CD4-positive, CD25-positive, alpha-beta regulatory T cell (primary cell): ENCODE results near the gene BTK. TPM values are rescaled to one million over a fixed set of nuclear protein-coding genes. Genes with fewer than 3 reads are reported as not detected.

Source experiments
- ATAC-seq, 2 donors: fragments of 150-1000 bp; cut with Tn5 transposase; one replicate each; pipeline ENCODE4 v1.10.0; 2021; ENCODE audit warnings: low read depth in 2 of 2, moderate number of reproducible peaks in 2 of 2, moderate library complexity in 1 of 2
- DNase-seq, 3 donors: peaks; one replicate each; pipeline versions ENCODE4 v3.0.0 to v3.0.0-alpha.2; 2012 to 2022; ENCODE audit warnings: mixed read lengths in 1 of 3
- H3K27ac ChIP-seq: one replicate; pipeline ENCODE4 v1.7.0; 2013; ENCODE audit warnings: mild to moderate bottlenecking, low read length; ENCODE audit not compliant: insufficient read depth, poor library complexity, severe bottlenecking
- H3K27me3 ChIP-seq: one replicate; pipeline ENCODE4 v1.7.0; 2013; ENCODE audit warnings: low read length; ENCODE audit not compliant: control insufficient read depth, insufficient read depth
- H3K36me3 ChIP-seq: one replicate; pipeline ENCODE4 v1.7.0; 2013; ENCODE audit warnings: mild to moderate bottlenecking, low read length, moderate library complexity; ENCODE audit not compliant: control insufficient read depth, insufficient read depth
- H3K4me1 ChIP-seq: 2 replicates; pipeline ENCODE4 v1.7.0; 2013; ENCODE audit warnings: mild to moderate bottlenecking, low read length; ENCODE audit not compliant: insufficient read depth, control insufficient read depth, poor library complexity, severe bottlenecking
- H3K4me3 ChIP-seq: one replicate; pipeline ENCODE4 v1.7.0; 2013; ENCODE audit warnings: low read depth, mild to moderate bottlenecking, low read length, moderate library complexity
- H3K9me3 ChIP-seq, 2 experiments: 1 replicate in 1 of 2; 2 replicates in 1 of 2; pipeline ENCODE4 v1.7.0; 2013; ENCODE audit warnings: low read length in 2 of 2, mild to moderate bottlenecking in 1 of 2, moderate library complexity in 1 of 2; ENCODE audit not compliant: control insufficient read depth in 2 of 2
- H3K27ac Mint-ChIP-seq, 3 donors: one replicate each; pipeline ENCODE4 v1.8.0; 2020 to 2022; ENCODE audit warnings: mild to moderate bottlenecking in 3 of 3, mixed read lengths in 3 of 3, moderate library complexity in 2 of 3
- H3K27me3 Mint-ChIP-seq: one replicate; pipeline ENCODE4 v1.8.0; 2022; ENCODE audit warnings: mild to moderate bottlenecking, mixed read lengths
- H3K36me3 Mint-ChIP-seq: one replicate; pipeline ENCODE4 v1.8.0; 2020; ENCODE audit warnings: mixed read lengths
- H3K4me1 Mint-ChIP-seq, 4 donors: one replicate each; pipeline ENCODE4 v1.8.0; 2020 to 2022; ENCODE audit warnings: mixed read lengths in 4 of 4, mild to moderate bottlenecking in 1 of 4
- H3K4me3 Mint-ChIP-seq, 4 donors: one replicate each; pipeline ENCODE4 v1.8.0; 2020 to 2022; ENCODE audit warnings: mild to moderate bottlenecking in 4 of 4, mixed read lengths in 4 of 4, moderate library complexity in 3 of 4
- H3K9me3 Mint-ChIP-seq, 7 donors: one replicate each; pipeline ENCODE4 v1.8.0; 2020 to 2022; ENCODE audit warnings: mixed read lengths in 7 of 7, mild to moderate bottlenecking in 3 of 7, moderate library complexity in 2 of 7
- polyA plus RNA-seq, 4 donors: library from polyadenylated mRNA; unstranded; fragments of 300-500 nt; fragmentation: Illumina TruSeq; gene quantifications; one replicate each; pipeline ENCODE4 v1.2.3, GENCODE V29; 2021
- total RNA-seq: library from RNA; stranded (reverse); gene quantifications from one replicate; pipeline ENCODE4 v1.2.3, GENCODE V29; 2022

Gene BTK
- total and polyA plus RNA-seq, 5 donors from 2014 or later, result 0.10 to 2.7 (median 0.18) TPM; not detected in 1

DNA sequence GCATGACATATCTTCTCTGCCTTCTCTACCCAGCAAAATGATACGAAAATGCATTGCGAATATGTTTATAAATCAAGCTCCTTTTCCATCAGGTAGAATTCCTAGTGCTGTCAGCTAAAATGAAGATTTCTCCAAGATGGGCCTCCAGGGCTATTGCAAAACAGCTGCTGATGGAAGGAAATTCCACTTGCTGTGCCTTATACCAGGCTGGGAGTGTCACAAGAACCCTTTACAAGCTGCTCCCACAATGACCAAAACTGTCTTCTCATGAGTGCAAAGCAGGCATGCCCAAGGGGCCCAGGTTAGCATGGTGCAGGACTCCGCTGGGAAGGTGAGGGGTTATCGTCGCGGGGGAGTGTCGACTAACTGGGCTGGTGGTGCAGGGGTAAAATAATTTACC is 30.7 kb upstream of the BTK start:
- H3K4me1 Mint-ChIP-seq, result peaks cover 7 to 58% (median 25%) of the 10 kb centered on the region in 4 donors

DNA sequence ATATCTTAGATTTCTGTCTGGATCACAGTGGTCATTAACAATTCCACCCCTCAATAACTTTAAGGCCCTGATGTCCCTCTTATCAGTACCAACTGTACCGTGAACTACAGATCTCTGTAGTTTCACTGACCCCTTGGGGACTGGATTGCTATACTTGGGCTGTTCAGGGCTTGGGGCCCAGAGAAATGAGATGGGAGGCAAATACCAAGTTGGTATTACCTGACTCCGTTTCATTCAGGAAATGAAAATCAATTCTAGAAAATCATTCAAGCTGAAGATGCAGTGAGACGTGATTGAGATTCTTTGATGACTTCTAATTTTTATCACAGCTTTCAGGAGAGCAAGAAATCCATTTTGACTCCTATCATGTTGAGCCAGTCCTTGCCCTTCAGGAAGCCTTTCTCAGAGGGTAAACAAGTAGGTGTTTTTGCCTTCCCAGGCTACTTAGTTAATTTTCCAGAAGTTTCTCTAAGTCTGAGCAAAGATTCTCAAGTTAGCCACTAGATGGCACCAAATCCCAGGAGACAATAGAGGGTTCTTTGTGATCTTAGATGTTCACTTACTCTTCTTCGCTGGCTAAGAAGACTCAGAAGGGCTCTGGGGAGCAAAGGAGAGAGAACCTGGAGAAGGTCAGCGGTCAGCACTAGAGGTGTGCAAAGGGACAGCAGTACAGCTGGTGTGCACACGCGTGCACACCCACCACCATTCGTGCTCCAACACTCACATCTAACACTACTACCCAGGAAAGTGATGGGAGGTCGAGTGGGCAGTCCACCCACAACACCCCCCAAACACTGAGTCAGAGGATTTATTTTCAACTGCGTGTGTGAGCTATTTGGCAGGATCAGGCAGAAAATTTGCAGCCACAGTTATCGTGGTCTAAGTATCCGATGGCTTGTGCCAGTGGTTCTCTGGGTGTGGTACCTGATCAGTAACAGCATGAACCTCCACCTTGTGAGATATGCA is 29.5 kb upstream of the BTK start:
- H3K9me3 ChIP-seq, result no peaks in the 10 kb centered on the region
- H3K4me1 ChIP-seq, result peaks cover 3% of the 10 kb centered on the region
- ATAC-seq (peak; percentile 78 to 82), DNase-seq (peak; percentile 23 to 84 (median 72))
- Mint-ChIP-seq H3K4me3 (peak overlapping the region; percentile 11 to 87 (median 62)), H3K27me3 (peaks cover 4% of the 10 kb centered on the region), H3K4me1 (peaks cover 7 to 62% (median 28%) of the 10 kb centered on the region in 4 donors), H3K27ac (peak overlapping the region; percentile 77 to 87 (median 85)), H3K9me3 (no peaks in the 10 kb centered on the region), H3K36me3 (peaks cover 10% of the 10 kb centered on the region)
- peaks cover 15% of the 10 kb centered on the region for H3K36me3 ChIP-seq
- H3K27ac ChIP-seq, result peak overlapping the region; percentile 71
- H3K27me3 ChIP-seq, result no peaks in the 10 kb centered on the region
- H3K4me3 ChIP-seq, result no peak overlapping the region

More for the DNA sequence above, 30.7 kb upstream of the BTK start:
- Mint-ChIP-seq H3K9me3 (no peaks in the 10 kb centered on the region), H3K27ac (peak overlapping the region in 1 of 3 donors; percentile 90), H3K4me3 (peak overlapping the region in 2 of 4 donors; percentile 32 to 42), H3K27me3 (peaks cover 4% of the 10 kb centered on the region), H3K36me3 (peaks cover 16% of the 10 kb centered on the region)
- H3K27ac ChIP-seq, result no peak overlapping the region
- no peaks in the 10 kb centered on the region for H3K27me3 ChIP-seq
- no peaks in the 10 kb centered on the region for H3K9me3 ChIP-seq
- no peak for ATAC-seq
- no peaks in the 10 kb centered on the region for H3K4me1 ChIP-seq
- no peak for DNase-seq
- peaks cover 15% of the 10 kb centered on the region for H3K36me3 ChIP-seq
- no peak overlapping the region for H3K4me3 ChIP-seq

- Mint-ChIP-seq H3K4me3 (peak overlapping the region in 2 of 4 donors; percentile 1 to 35), H3K27me3 (peaks cover under 1% of the 10 kb centered on the region), H3K4me1 (peaks cover 7 to 53% (median 21%) of the 10 kb centered on the region in 4 donors), H3K9me3 (no peaks in the 10 kb centered on the region), H3K27ac (peak overlapping the region in 1 of 3 donors; percentile 23), H3K36me3 (peaks cover 8% of the 10 kb centered on the region)
- ATAC-seq, result no peak
- no peak for DNase-seq
- no peaks in the 10 kb centered on the region for H3K9me3 ChIP-seq
- no peaks in the 10 kb centered on the region for H3K27me3 ChIP-seq
- peaks cover 15% of the 10 kb centered on the region for H3K36me3 ChIP-seq
- no peak overlapping the region for H3K4me3 ChIP-seq
- no peak overlapping the region for H3K27ac ChIP-seq
- peaks cover 19% of the 10 kb centered on the region for H3K4me1 ChIP-seq
Observed at GRCh38 chrX:101411984-101412383, 26.0 kb upstream of the BTK start.

GRCh38 chrX:101410461-101410860 is 24.5 kb upstream of the BTK start:
- ATAC-seq (no peak), DNase-seq (no peak)
- Histone ChIP-seq H3K27ac (peak overlapping the region; percentile 98), H3K4me3 (peak overlapping the region; percentile 94), H3K27me3 (no peaks in the 10 kb centered on the region), H3K9me3 (no peaks in the 10 kb centered on the region), H3K4me1 (peaks cover 23% of the 10 kb centered on the region), H3K36me3 (peaks cover 15% of the 10 kb centered on the region)
- Mint-ChIP-seq H3K27ac (peak overlapping the region; percentile 44 to 81 (median 79)), H3K4me1 (peaks cover 3 to 49% (median 16%) of the 10 kb centered on the region in 4 donors), H3K36me3 (peaks cover 8% of the 10 kb centered on the region), H3K4me3 (peak overlapping the region; percentile 42 to 90 (median 74)), H3K27me3 (no peaks in the 10 kb centered on the region), H3K9me3 (no peaks in the 10 kb centered on the region)

- Mint-ChIP-seq H3K4me1 (peaks cover 0 to 45% (median 16%) of the 10 kb centered on the region in 4 donors), H3K4me3 (peak overlapping the region; percentile 92 to 95 (median 92)), H3K36me3 (peaks cover 10% of the 10 kb centered on the region), H3K27ac (peak overlapping the region; percentile 84 to 98 (median 97)), H3K27me3 (no peaks in the 10 kb centered on the region), H3K9me3 (peaks cover 0 to 1% (median 0%) of the 10 kb centered on the region in 7 donors)
- peak overlapping the region; percentile 94 for H3K4me3 ChIP-seq
- peaks cover 23% of the 10 kb centered on the region for H3K4me1 ChIP-seq
- no peak for DNase-seq
- H3K27ac ChIP-seq, result peak overlapping the region; percentile 98
- no peaks in the 10 kb centered on the region for H3K9me3 ChIP-seq
- H3K36me3 ChIP-seq, result peaks cover 15% of the 10 kb centered on the region
- H3K27me3 ChIP-seq, result no peaks in the 10 kb centered on the region
- no peak for ATAC-seq
Observed at GRCh38 chrX:101409043-101409442, 23.1 kb upstream of the BTK start.

DNA sequence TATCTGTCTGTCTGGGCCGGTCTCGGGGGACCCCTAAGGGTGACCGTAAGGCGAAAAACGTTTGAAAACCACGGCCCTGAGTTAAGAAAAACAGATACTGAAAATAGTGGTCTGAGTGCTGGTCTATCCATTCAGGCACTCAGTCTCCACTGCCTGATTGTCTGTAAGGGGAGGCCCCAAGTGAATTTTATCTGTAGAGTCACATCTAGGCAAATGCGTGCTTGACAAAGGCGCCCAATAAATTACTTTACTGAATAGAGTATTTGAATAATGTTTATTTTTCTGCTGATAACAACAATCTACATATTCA is 22.5 kb upstream of the BTK start:
- no peaks in the 10 kb centered on the region for H3K27me3 ChIP-seq
- no peak for DNase-seq
- H3K9me3 ChIP-seq, result no peaks in the 10 kb centered on the region
- H3K36me3 Mint-ChIP-seq, result peaks cover 12% of the 10 kb centered on the region
- peak overlapping the region; percentile 97 to 99 (median 98) for H3K27ac Mint-ChIP-seq
- no peak for ATAC-seq
- H3K4me1 Mint-ChIP-seq, result peaks cover 0 to 42% (median 16%) of the 10 kb centered on the region in 4 donors
- H3K27me3 Mint-ChIP-seq, result no peaks in the 10 kb centered on the region
- H3K4me3 Mint-ChIP-seq, result peak overlapping the region; percentile 92 to 95 (median 92)
- H3K4me1 ChIP-seq, result peaks cover 23% of the 10 kb centered on the region
- H3K36me3 ChIP-seq, result peaks cover 15% of the 10 kb centered on the region
- H3K9me3 Mint-ChIP-seq, result peaks cover 0 to 1% (median 0%) of the 10 kb centered on the region in 7 donors
- peak overlapping the region; percentile 94 for H3K4me3 ChIP-seq
- H3K27ac ChIP-seq, result peak overlapping the region; percentile 98

GRCh38 chrX:101407748-101408531 is 21.9 kb upstream of the BTK start, which contains the start of the genes GLA and HNRNPH2:
TSS of gene GLA (minus strand) at chrX:101407925. CDS start at chrX:101407903, 22 bp downstream.
TSS of gene HNRNPH2 (plus strand) at chrX:101408222. CDS start at chrX:101411989, 3,767 bp downstream.
- Histone ChIP-seq H3K9me3 (no peaks in the 10 kb centered on the region), H3K4me1 (peaks cover 23% of the 10 kb centered on the region), H3K27ac (peak within 1 kb of the TSS; percentile 98), H3K36me3 (peaks cover 9% of the 10 kb centered on the region), H3K27me3 (no peaks in the 10 kb centered on the region), H3K4me3 (peak within 1 kb of the TSS; percentile 94)
- Mint-ChIP-seq H3K27me3 (no peaks in the 10 kb centered on the region), H3K4me3 (peak within 1 kb of the TSS; percentile 92 to 95 (median 92)), H3K36me3 (peaks cover 9% of the 10 kb centered on the region), H3K9me3 (peaks cover 0 to 1% (median 0%) of the 10 kb centered on the region in 7 donors), H3K27ac (peak within 1 kb of the TSS; percentile 97 to 99 (median 98)), H3K4me1 (peaks cover 0 to 37% (median 15%) of the 10 kb centered on the region in 4 donors)
- ATAC-seq (peak; percentile 97), DNase-seq (peak; percentile 86 to 96 (median 90))
